Measurements from ENCODE around the gene ZNF722. TPM values are rescaled to one million over a fixed set of nuclear protein-coding genes. Genes with fewer than 3 reads are reported as not detected.

ZNF722 gene
- total RNA-seq (2011; cell fraction: chromatin; rRNA removed; ENCODE audit: low replicate concordance), result not detected in 2 replicates
- total RNA-seq (2011; cell fraction: nucleolus; rRNA removed), result not detected in 2 replicates
- total RNA-seq (2011; cell fraction: nucleoplasm; rRNA removed), result not detected in 2 replicates
- not detected in 2 replicates for total RNA-seq (2014; rRNA removed)
- total RNA-seq (2014; rRNA removed; fragmentation: Illumina TruSeq; extraction: Trizol), result not detected in 2 replicates
- not detected in 2 replicates for total RNA-seq (2015; rRNA removed; fragmentation: Illumina TruSeq; extraction: Trizol)
- not detected in 2 replicates for total RNA-seq (2021)
- polyA plus RNA-seq (2011; rRNA removed), result not detected in 2 replicates
- not detected in 2 replicates for polyA plus RNA-seq (2011; cell fraction: cytosol; rRNA removed)
- polyA plus RNA-seq (2011; cell fraction: nucleus; rRNA removed), result not detected in 2 replicates
- polyA plus RNA-seq (2012), result not detected in 2 replicates
- polyA plus RNA-seq (2014; fragmentation: Illumina TruSeq; extraction: Trizol), result not detected in 2 replicates
- not detected for polyA plus RNA-seq (2014; fragmentation: Nextera tagmentation; extraction: Ambion mirVana)
- not detected in 2 replicates for polyA plus RNA-seq (2014; rRNA removed)
- polyA minus RNA-seq (2011; rRNA and poly(A)+ RNA removed), result not detected in 2 replicates
- not detected in 2 replicates for polyA minus RNA-seq (2011; cell fraction: cytosol; rRNA and poly(A)+ RNA removed)
- polyA minus RNA-seq (2011; cell fraction: nucleus; rRNA and poly(A)+ RNA removed), result not detected in 2 replicates
- percentile 9 among the genes with signal in this experiment for Bru-seq, nascent RNA
- BruChase-seq, experiment 1, labeled RNA remaining after a 2-hour chase, result percentile 14 among the genes with signal in this experiment
- BruChase-seq, experiment 2, labeled RNA remaining after a 6-hour chase, result not detected
- long read RNA-seq, experiment 1, result 0 reads
- long read RNA-seq, experiment 2, result 0 reads
- long read RNA-seq, experiment 3, result 0 reads

DNA sequence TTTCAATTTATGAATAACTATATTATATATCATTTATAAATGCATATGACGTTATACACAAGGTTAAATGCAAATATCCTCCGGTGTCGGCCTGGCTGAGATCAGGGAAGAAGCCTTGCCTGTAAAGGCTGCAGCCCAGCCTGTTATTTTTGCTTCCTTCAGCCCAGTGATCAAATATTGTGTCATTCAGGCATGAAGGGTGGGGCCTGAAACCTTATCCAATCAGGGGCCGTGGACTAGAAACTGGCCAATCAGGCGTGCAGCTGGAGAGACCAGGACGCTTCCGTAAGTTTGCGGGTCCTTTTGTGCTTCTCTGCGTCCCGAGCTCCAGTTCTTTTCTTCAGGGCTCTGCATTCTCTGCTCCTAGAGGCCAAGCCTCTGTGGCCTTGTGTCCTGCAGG lies at the start of gene ZNF722:
ZNF722 (plus strand) TSS at position 301 of the 400 bp plus-strand sequence. CDS start 113 bp downstream, outside the sequence.
- in situ Hi-C loops (cut with MboI), result no loop called here
- H3K4me2 ChIP-seq (ENCODE audit: insufficient read depth, low read length), result no peak within 1 kb of the TSS
- no peak within 1 kb of the TSS for H3K27ac ChIP-seq (ENCODE audit: extremely low read depth, low read depth, low read length)
- H3K9me1 ChIP-seq (ENCODE audit: control insufficient read depth, insufficient read depth, low read length), result no peaks in the 10 kb centered on the region
- H3K79me2 ChIP-seq (ENCODE audit: control insufficient read depth, insufficient read depth, low read length), result no peaks in the 10 kb centered on the region
- intact Hi-C loops (cut with micrococcal nuclease), result no loop called here
- no peaks in the 10 kb centered on the region for H4K20me1 ChIP-seq (replicated peaks; ENCODE audit: control insufficient read depth, insufficient read depth, low read length)
- no peak within 1 kb of the TSS for H3K9ac ChIP-seq (ENCODE audit: insufficient read depth in 1 of 2, low read depth in 2 of 2, low read length in 2 of 2)
- no peaks in the 10 kb centered on the region for H3K27me3 ChIP-seq (ENCODE audit: control insufficient read depth in 2 of 2, insufficient read depth in 2 of 2, low read length in 2 of 2)
- POLR2A ChIA-PET, result no interaction called here
- DNase-seq (ENCODE audit: extremely low read depth in 1 of 4, low spot score in 3 of 4), result peak in 1 of 4 experiments; percentile 9
- no peak within 1 kb of the TSS for H3K4me3 ChIP-seq
- CTCF ChIA-PET (ENCODE audit: low intra/inter-chr PET ratio), result no interaction called here
- no peaks in the 10 kb centered on the region for H3K9me3 ChIP-seq (replicated peaks; ENCODE audit: control insufficient read depth, insufficient read depth, low read depth, low read length)
- ATAC-seq, result no peak
- no peak within 1 kb of the TSS for H2AFZ ChIP-seq (ENCODE audit: low read depth, low read length)
- no peak for FAIRE-seq
- no TSS peak for BruUV-seq (replicated peaks)
- WGBS (ENCODE audit: insufficient coverage, low coverage, missing lambda C conversion rate), result 2% methylated on average over 10 of the region's 10 CpGs
- no peaks in the 10 kb centered on the region for H3K4me1 ChIP-seq (replicated peaks in 1 of 2; ENCODE audit: control insufficient read depth in 2 of 2, insufficient read depth in 2 of 2, low read length in 2 of 2)
- no peaks in the 10 kb centered on the region for H3K36me3 ChIP-seq (ENCODE audit: control insufficient read depth, insufficient read depth, low read length)
- TF ChIP-seq CBX2 (IDR thresholded peaks at IDR 0.05; ENCODE audit: insufficient read depth, low read length, poor library complexity, severe bottlenecking) (no peak), ZNF165 (CRISPR knock-in tag; IDR thresholded peaks at IDR 0.05; ENCODE audit: borderline replicate concordance) (no peak), HLTF (IDR thresholded peaks at IDR 0.05) (no peak), ZNF316 (IDR thresholded peaks at IDR 0.05) (no peak), E2F5 (CRISPR knock-in tag; IDR thresholded peaks at IDR 0.05) (no peak), AFF1 (IDR thresholded peaks at IDR 0.05; ENCODE audit: low read depth in 1 of 2, partially characterized antibody in 2 of 2) (no peak), ZNF696 (CRISPR knock-in tag; conservative IDR thresholded peaks at IDR 0.05) (no peak), ZNF3 (CRISPR knock-in tag; IDR thresholded peaks at IDR 0.05) (no peak)

All from K562 (cell line).